ENCODE data around the gene FAM216B. TPM values are rescaled to one million over a fixed set of nuclear protein-coding genes. Genes with fewer than 3 reads are reported as not detected.

The FAM216B gene
- total and polyA plus RNA-seq, 2 donors from 2014 or later (not counting 2 experiments from before 2014, with no cell fraction given), result not detected

Other genes starting within 250 kb of the FAM216B start
- not detected in 2 replicates for gene TNFSF11, start 207.4 kb upstream of the FAM216B start, total RNA-seq
- not detected in 2 replicates for gene TNFSF11, start 207.4 kb upstream of the FAM216B start, polyA plus RNA-seq
- gene EPSTI1, start 210.7 kb downstream of the FAM216B start, total RNA-seq, result 16.0 and 26.2 TPM in 2 replicates
- 12.5 and 18.6 TPM in 2 replicates for gene EPSTI1, start 210.7 kb downstream of the FAM216B start, polyA plus RNA-seq
- gene DNAJC15, start 242.0 kb downstream of the FAM216B start, total RNA-seq, result 19.0 and 31.7 TPM in 2 replicates
- 26.9 and 41.9 TPM in 2 replicates for gene DNAJC15, start 242.0 kb downstream of the FAM216B start, polyA plus RNA-seq